Progenitor cell of endocrine pancreas (in vitro differentiated cells): ENCODE results near the gene EPS8L1. TPM values are rescaled to one million over a fixed set of nuclear protein-coding genes. Genes with fewer than 3 reads are reported as not detected.

Source experiments
- DNase-seq: peaks from one replicate; pipeline ENCODE4 v3.0.0; 2021; ENCODE audit warnings: low spot score; ENCODE audit not compliant: unreplicated experiment
- H3K27ac Mint-ChIP-seq: 2 replicates; pipeline ENCODE4 v1.8.0; 2021; ENCODE audit warnings: mild to moderate bottlenecking, moderate library complexity, mixed read lengths
- H3K27me3 Mint-ChIP-seq: 2 replicates; pipeline ENCODE4 v1.8.0; 2021; ENCODE audit warnings: mixed read lengths
- H3K36me3 Mint-ChIP-seq: 2 replicates; pipeline ENCODE4 v1.8.0; 2022; ENCODE audit warnings: mixed read lengths; ENCODE audit not compliant: insufficient read depth
- H3K4me1 Mint-ChIP-seq: 2 replicates; pipeline ENCODE4 v1.8.0; 2021; ENCODE audit warnings: low read depth, mixed read lengths
- H3K4me3 Mint-ChIP-seq: 2 replicates; pipeline ENCODE4 v1.8.0; 2021; ENCODE audit warnings: low read depth, mild to moderate bottlenecking, moderate library complexity, mixed read lengths
- H3K9me3 Mint-ChIP-seq: 2 replicates; pipeline ENCODE4 v1.8.0; 2021; ENCODE audit warnings: low read depth, mixed read lengths
- CTCF ChIP-seq: fragments of 200-600 bp; sonication (generic); IDR thresholded peaks from one replicate; pipeline ENCODE4 v1.5.0; 2021; ENCODE audit warnings: antibody characterized with exemption, mild to moderate bottlenecking; ENCODE audit not compliant: unreplicated experiment
- total RNA-seq: library from RNA; stranded (reverse); gene quantifications from 2 replicates; pipeline ENCODE4 v1.2.1, GENCODE V29; 2021

EPS8L1 gene
- total RNA-seq, 1 donor from 2014 or later = 14.4 TPM

GRCh38 chr19:55086730-55087541 is 11.3 kb downstream of the EPS8L1 start:
- Mint-ChIP-seq H3K27ac (peak overlapping the region; percentile 94), H3K4me1 (peaks cover 15% of the 10 kb centered on the region), H3K27me3 (peaks cover 54% of the 10 kb centered on the region), H3K4me3 (peak overlapping the region; percentile 71), H3K36me3 (peaks cover 6% of the 10 kb centered on the region), H3K9me3 (no peaks in the 10 kb centered on the region)
- DNase-seq = peak; percentile 82
- no peak for TF ChIP-seq CTCF

GRCh38 chr19:55087542-55087901 is 11.9 kb downstream of the EPS8L1 start:
- TF ChIP-seq CTCF = no peak
- Mint-ChIP-seq H3K4me3 (peak overlapping the region; percentile 71), H3K36me3 (peaks cover 6% of the 10 kb centered on the region), H3K27ac (peak overlapping the region; percentile 94), H3K4me1 (peaks cover 15% of the 10 kb centered on the region), H3K9me3 (no peaks in the 10 kb centered on the region), H3K27me3 (peaks cover 51% of the 10 kb centered on the region)
- DNase-seq = no peak

GRCh38 chr19:55088021-55088451 is 12.4 kb downstream of the EPS8L1 start:
- peaks cover 15% of the 10 kb centered on the region for H3K4me1 Mint-ChIP-seq
- peaks cover 4% of the 10 kb centered on the region for H3K36me3 Mint-ChIP-seq
- TF ChIP-seq CTCF = no peak
- no peaks in the 10 kb centered on the region for H3K9me3 Mint-ChIP-seq
- peak overlapping the region; percentile 39 for H3K27ac Mint-ChIP-seq
- H3K4me3 Mint-ChIP-seq = peak overlapping the region; percentile 65
- H3K27me3 Mint-ChIP-seq = peaks cover 45% of the 10 kb centered on the region
- no peak for DNase-seq

GRCh38 chr19:55088543-55089341 is 13.1 kb downstream of the EPS8L1 start:
- H3K9me3 Mint-ChIP-seq = no peaks in the 10 kb centered on the region
- DNase-seq = peak; percentile 84
- H3K4me3 Mint-ChIP-seq = peak overlapping the region; percentile 65
- TF ChIP-seq CTCF = peak; percentile 90
- H3K27me3 Mint-ChIP-seq = peaks cover 42% of the 10 kb centered on the region
- H3K4me1 Mint-ChIP-seq = peaks cover 15% of the 10 kb centered on the region
- peak overlapping the region; percentile 39 for H3K27ac Mint-ChIP-seq
- H3K36me3 Mint-ChIP-seq = peaks cover 4% of the 10 kb centered on the region

- H3K27me3 Mint-ChIP-seq = peaks cover 35% of the 10 kb centered on the region
- H3K4me3 Mint-ChIP-seq = no peak overlapping the region
- no peak for TF ChIP-seq CTCF
- DNase-seq = no peak
- H3K9me3 Mint-ChIP-seq = no peaks in the 10 kb centered on the region
- peaks cover 15% of the 10 kb centered on the region for H3K4me1 Mint-ChIP-seq
- no peak overlapping the region for H3K27ac Mint-ChIP-seq
- H3K36me3 Mint-ChIP-seq = peaks cover 4% of the 10 kb centered on the region
Measured at GRCh38 chr19:55089342-55089944, 13.8 kb downstream of the EPS8L1 start.
